Esophagus muscularis mucosa (tissue), 4 donors: ENCODE results near the gene SLC36A4. TPM values are rescaled to one million over a fixed set of nuclear protein-coding genes. Genes with fewer than 3 reads are reported as not detected.

Source experiments
- DNase-seq: peaks from one replicate; pipeline ENCODE4 v3.0.0-alpha.2; 2017; ENCODE audit errors: extremely low spot score
- H3K27ac ChIP-seq, 4 donors: fragments of 200-600 bp; sonication (generic); replicated peaks in 1 of 4; 1 replicate in 3 of 4; 2 replicates in 1 of 4; pipeline ENCODE4 v1.5.1; 2016 to 2019; ENCODE audit warnings: mild to moderate bottlenecking in 1 of 4
- H3K27me3 ChIP-seq, 4 donors: fragments of 200-600 bp; sonication (generic); one replicate each; pipeline versions ENCODE4 v1.5.1 to v1.6.0; 2016 to 2019
- H3K36me3 ChIP-seq, 4 donors: fragments of 200-600 bp; sonication (generic); one replicate each; pipeline ENCODE4 v1.5.1; 2016 to 2019
- H3K4me1 ChIP-seq, 4 donors: fragments of 200-600 bp; sonication (generic); one replicate each; pipeline ENCODE4 v1.5.1; 2016 to 2019
- H3K4me3 ChIP-seq, 4 donors: fragments of 200-600 bp; sonication (generic); 1 replicate in 2 of 4; 2 replicates in 2 of 4; pipeline ENCODE4 v1.5.1; 2016 to 2019; ENCODE audit warnings: mild to moderate bottlenecking in 4 of 4, moderate library complexity in 1 of 4
- H3K9me3 ChIP-seq, 4 donors: fragments of 200-600 bp; sonication (generic); 1 replicate in 3 of 4; 2 replicates in 1 of 4; pipeline ENCODE4 v1.5.1; 2016 to 2019
- CTCF ChIP-seq, 3 experiments: fragments of 200-600 bp in 2 of 3; fragments of 450-650 bp in 1 of 3; sonication (generic) in 2 of 3; IDR thresholded peaks; one replicate each; pipeline ENCODE4 v1.5.1; 2017 to 2019; ENCODE audit warnings: antibody characterized with exemption in 3 of 3, mild to moderate bottlenecking in 2 of 3, moderate library complexity in 1 of 3
- EP300 ChIP-seq: sonication (generic); formaldehyde crosslinking; IDR thresholded peaks from one replicate; pipeline ENCODE4 v1.6.1; 2017; ENCODE audit warnings: antibody characterized with exemption
- POLR2A ChIP-seq: fragments of 450-650 bp; IDR thresholded peaks from one replicate; pipeline ENCODE4 v1.6.1; 2017; ENCODE audit warnings: antibody characterized with exemption, moderate library complexity, mild to moderate bottlenecking, low read depth
- POLR2AphosphoS5 ChIP-seq, 2 donors: sonication (generic); formaldehyde crosslinking; IDR thresholded peaks; one replicate each; pipeline ENCODE4 v1.6.1; 2017; ENCODE audit warnings: antibody characterized with exemption in 2 of 2
- WGBS: methylation state at CpG from one replicate; pipeline ENCODE4 v1.1.5; 2018; 5-methylcytosine and 5-hydroxymethylcytosine counted together
- intact Hi-C: fragments of 100-400 bp; cut with DNase I; formaldehyde crosslinking; loops from one replicate; pipeline ENCODE4 v1.15.1; 2023
- total RNA-seq, 4 donors: library from RNA; depleted of rRNA; stranded (reverse); fragments of >200 nt; gene quantifications; one replicate each; pipeline versions ENCODE4 v1.1.0 to v1.2.1, GENCODE V29; 2016

The SLC36A4 gene
- total RNA-seq, 4 donors from 2014 or later, result 10.9 to 19.9 (median 17.7) TPM

DNA sequence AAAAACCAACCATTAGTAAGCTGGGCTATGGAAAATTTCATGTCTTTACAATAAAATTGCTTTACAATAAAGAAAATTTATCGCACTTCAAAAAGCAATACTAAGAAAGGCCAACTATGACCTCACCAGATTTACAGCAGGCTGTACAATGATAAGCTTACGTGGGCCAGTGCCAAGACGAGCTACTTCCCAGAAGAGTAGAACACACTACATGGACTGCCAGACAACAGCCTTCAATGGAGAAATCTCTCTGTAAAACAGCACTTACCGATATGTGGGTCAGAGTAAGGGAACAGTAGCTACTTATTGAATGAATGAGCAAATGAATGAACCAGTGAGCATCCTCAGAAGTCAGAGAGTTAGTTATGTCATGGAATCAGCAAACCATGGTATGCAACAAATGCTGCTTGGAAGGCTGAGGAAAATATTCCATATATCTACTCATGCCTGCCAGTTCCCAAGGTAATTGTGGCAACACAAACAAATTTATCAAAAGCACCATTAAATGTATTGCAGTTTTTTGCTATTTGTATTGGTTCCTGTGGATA, 74.4 kb downstream of the SLC36A4 start:
- intact Hi-C loops, result no loop called here
- Histone ChIP-seq H3K9me3 (no peaks in the 10 kb centered on the region), H3K27me3 (peaks cover 0 to 10% (median 0%) of the 10 kb centered on the region in 4 donors), H3K4me1 (peaks cover 0 to 4% (median 0%) of the 10 kb centered on the region in 4 donors), H3K4me3 (no peak overlapping the region), H3K27ac (no peak overlapping the region), H3K36me3 (no peaks in the 10 kb centered on the region)
- TF ChIP-seq POLR2A (no peak), EP300 (no peak), CTCF (IDR thresholded peaks at IDR 0.05) (no peak), POLR2AphosphoS5 (IDR thresholded peaks at IDR 0.05) (no peak)
- no peak for DNase-seq
- WGBS, result 58% methylated on average over 4 of the region's 4 CpGs

DNA sequence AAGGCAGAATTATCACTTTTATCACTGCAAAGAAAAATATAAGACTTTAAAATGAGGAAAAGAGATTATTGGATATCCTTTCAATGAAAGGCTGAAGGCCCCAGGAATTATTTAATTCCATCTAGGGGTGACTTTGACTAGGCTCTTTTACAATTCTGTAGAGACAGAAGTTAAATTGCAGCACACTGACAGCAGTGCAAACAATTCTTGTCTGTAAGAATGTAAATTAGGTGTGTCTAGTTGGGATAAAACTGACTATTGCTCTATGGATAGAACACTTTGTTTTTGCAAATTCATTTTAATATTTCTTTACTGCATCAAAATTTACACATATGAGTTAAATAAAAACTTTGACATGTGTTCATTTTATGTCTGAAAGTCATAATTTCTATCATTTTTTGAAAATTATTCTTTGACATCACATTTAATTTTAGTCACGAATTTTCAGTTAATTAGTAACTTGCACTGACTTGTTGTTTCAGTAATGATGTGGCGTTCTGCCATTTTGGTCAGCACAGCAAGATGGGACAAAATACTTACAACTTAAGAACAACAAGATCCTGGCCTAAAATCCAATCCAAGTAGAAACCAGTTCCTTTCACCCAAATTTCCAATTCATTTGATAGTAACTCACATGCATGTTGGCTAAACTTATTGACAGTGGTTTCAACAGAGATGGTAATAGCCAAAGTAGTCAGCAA, 75.1 kb downstream of the SLC36A4 start:
- Histone ChIP-seq H3K27ac (no peak overlapping the region), H3K36me3 (no peaks in the 10 kb centered on the region), H3K4me1 (peaks cover 0 to 4% (median 0%) of the 10 kb centered on the region in 4 donors), H3K27me3 (peaks cover 0 to 7% (median 0%) of the 10 kb centered on the region in 4 donors), H3K4me3 (no peak overlapping the region), H3K9me3 (no peaks in the 10 kb centered on the region)
- intact Hi-C loops, result no loop called here
- no peak for TF ChIP-seq POLR2AphosphoS5 (IDR thresholded peaks at IDR 0.05)
- no peak for TF ChIP-seq CTCF (IDR thresholded peaks at IDR 0.05)
- no peak for TF ChIP-seq EP300
- no peak for TF ChIP-seq POLR2A
- DNase-seq, result no peak
- 93% methylated on average over 2 of the region's 2 CpGs for WGBS

GRCh38 chr11:93118276-93118675, 79.5 kb downstream of the SLC36A4 start:
- H3K4me1 ChIP-seq, result peaks cover 0 to 4% (median 0%) of the 10 kb centered on the region in 4 donors
- intact Hi-C loops, result no loop called here
- no peaks in the 10 kb centered on the region for H3K9me3 ChIP-seq
- no peak for DNase-seq
- no peak overlapping the region for H3K4me3 ChIP-seq
- H3K27me3 ChIP-seq, result no peaks in the 10 kb centered on the region
- TF ChIP-seq POLR2AphosphoS5 (IDR thresholded peaks at IDR 0.05), result no peak
- no peak for TF ChIP-seq POLR2A
- TF ChIP-seq CTCF (IDR thresholded peaks at IDR 0.05), result no peak
- no peak for TF ChIP-seq EP300
- H3K36me3 ChIP-seq, result no peaks in the 10 kb centered on the region
- no peak overlapping the region for H3K27ac ChIP-seq

DNA sequence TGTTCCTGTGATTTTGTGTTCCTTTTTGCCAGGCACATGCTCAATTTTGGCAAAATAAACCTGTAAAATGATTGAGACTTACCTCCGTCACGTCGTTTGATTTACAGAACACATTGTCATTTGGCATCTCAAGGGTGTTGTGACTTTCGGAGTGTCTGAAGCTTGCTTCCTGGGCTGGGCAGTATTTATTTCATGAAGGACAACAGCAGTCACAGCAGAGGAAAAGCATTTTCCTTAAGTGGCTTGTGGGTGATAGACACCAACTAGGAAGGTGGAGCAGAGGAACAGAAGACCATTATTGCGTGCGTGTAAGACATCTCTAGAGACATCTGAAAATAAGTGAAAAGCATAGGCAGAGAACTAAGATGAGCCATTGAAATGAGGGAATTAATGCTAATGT, 80.2 kb downstream of the SLC36A4 start:
- Histone ChIP-seq H3K4me1 (peaks cover 0 to 4% (median 0%) of the 10 kb centered on the region in 4 donors), H3K4me3 (no peak overlapping the region), H3K9me3 (no peaks in the 10 kb centered on the region), H3K36me3 (no peaks in the 10 kb centered on the region), H3K27me3 (no peaks in the 10 kb centered on the region), H3K27ac (no peak overlapping the region)
- no peak for TF ChIP-seq EP300
- no peak for TF ChIP-seq POLR2AphosphoS5 (IDR thresholded peaks at IDR 0.05)
- no peak for TF ChIP-seq CTCF (IDR thresholded peaks at IDR 0.05)
- TF ChIP-seq POLR2A, result no peak
- 64% methylated on average over 6 of the region's 6 CpGs for WGBS
- no peak for DNase-seq
- intact Hi-C loops, result no loop called here
